HepG2 (cell line): ENCODE data around the gene DMPK. TPM values are rescaled to one million over a fixed set of nuclear protein-coding genes. Genes with fewer than 3 reads are reported as not detected.
A peak's percentile ranks its signal among the peaks of the same experiment; 100 is the strongest.

ENCODE experiments used
- CCDC6 ChIP-seq: sonication (generic); formaldehyde crosslinking; IDR thresholded peaks from 2 replicates; pipeline ENCODE4 v1.8.1; 2022; ENCODE audit warnings: mild to moderate bottlenecking, missing genetic modification reagents, moderate library complexity
- HNF1B ChIP-seq: sonication (generic); formaldehyde crosslinking; IDR thresholded peaks from 2 replicates; pipeline ENCODE4 v1.5.1; 2020; ENCODE audit warnings: mild to moderate bottlenecking, moderate library complexity, missing genetic modification reagents
- MTF1 ChIP-seq: sonication (generic); formaldehyde crosslinking; IDR thresholded peaks from 2 replicates; pipeline ENCODE4 v1.5.0; 2020; ENCODE audit warnings: missing genetic modification reagents
- NR2F2 ChIP-seq: IDR thresholded peaks from 2 replicates; pipeline ENCODE4 v1.6.1; 2012; ENCODE audit warnings: low read depth, inconsistent platforms, borderline replicate concordance
- PAXIP1 ChIP-seq: sonication (generic); formaldehyde crosslinking; conservative IDR thresholded peaks from 2 replicates; pipeline ENCODE4 v1.4.0; 2020; ENCODE audit warnings: mild to moderate bottlenecking, missing genetic modification reagents, moderate library complexity
- RXRA ChIP-seq: sonication (generic); formaldehyde crosslinking; IDR thresholded peaks from 2 replicates; pipeline ENCODE4 v1.5.1; 2020; ENCODE audit warnings: missing genetic modification reagents
- SPEN ChIP-seq: sonication (generic); formaldehyde crosslinking; IDR thresholded peaks from 2 replicates; pipeline ENCODE4 v1.5.1; 2020; ENCODE audit warnings: low read depth, mild to moderate bottlenecking, missing genetic modification reagents
- SRSF4 ChIP-seq: fragments of 200-400 bp; formaldehyde crosslinking; IDR thresholded peaks from one replicate; pipeline ENCODE4 v1.6.1; 2018; ENCODE audit warnings: mild to moderate bottlenecking, low read depth, low read length, moderate library complexity; ENCODE audit not compliant: poor library complexity, severe bottlenecking
- ZFP36L2 ChIP-seq: sonication (generic); formaldehyde crosslinking; IDR thresholded peaks from 2 replicates; pipeline ENCODE4 v1.4.0; 2020; ENCODE audit warnings: missing genetic modification reagents
- ZNF513 ChIP-seq: sonication (generic); formaldehyde crosslinking; conservative IDR thresholded peaks from 2 replicates; pipeline ENCODE4 v1.5.0; 2020; ENCODE audit warnings: missing genetic modification reagents
- ZNF543 ChIP-seq: sonication (generic); formaldehyde crosslinking; IDR thresholded peaks from 2 replicates; pipeline ENCODE4 v1.4.0; 2020; ENCODE audit warnings: mild to moderate bottlenecking, missing genetic modification reagents
- polyA plus RNA-seq, 8 experiments: library from polyadenylated mRNA; depleted of rRNA in 3 of 8; stranded (reverse) in 7 of 8; unstranded in 1 of 8; fragments of >200 nt; fragmentation: Illumina TruSeq in 4 of 8; extraction: Trizol in 4 of 8; gene quantifications; 2 replicates each; pipeline versions ENCODE4 v1.2.1 to v1.2.3, GENCODE V29; 2011 to 2016; ENCODE audit warnings: low read depth in 4 of 8, missing spikeins in 1 of 8, mixed read lengths in 1 of 8; ENCODE audit not compliant: insufficient read depth in 1 of 8
- total RNA-seq, 5 experiments: library from RNA; depleted of rRNA; stranded (reverse); fragments of >200 nt; fragmentation: Illumina TruSeq; extraction: Trizol; gene quantifications; 2 replicates each; pipeline ENCODE4 v1.2.3, GENCODE V29; 2016; ENCODE audit warnings: low read depth in 1 of 5
- TF ChIP-seq, protein P1 (sequence below): sonication (generic); formaldehyde crosslinking; IDR thresholded peaks from 2 replicates; pipeline ENCODE4 v1.5.0; 2020; ENCODE audit warnings: mild to moderate bottlenecking, missing genetic modification reagents, borderline replicate concordance
- TF ChIP-seq, protein P2 (sequence below): sonication (generic); formaldehyde crosslinking; IDR thresholded peaks from 2 replicates; pipeline ENCODE4 v1.5.0; 2020; ENCODE audit warnings: missing genetic modification reagents
- TF ChIP-seq, protein P3 (sequence below): sonication (generic); formaldehyde crosslinking; IDR thresholded peaks from 2 replicates; pipeline ENCODE4 v1.4.0; 2020; ENCODE audit warnings: mild to moderate bottlenecking, missing genetic modification reagents
- TF ChIP-seq, protein P4 (sequence below): IDR thresholded peaks from 2 replicates; pipeline ENCODE4 v1.6.1; 2016; ENCODE audit warnings: missing biosample characterization, missing genetic modification reagents, low read depth

The DMPK gene
- total and polyA plus RNA-seq, 2 of the 13 experiments (the other 11 are each of a cell fraction or from before 2014, with no cell fraction given): 5.3 to 8.8 TPM

- no peak for TF ChIP-seq HNF1B
- peak; percentile 56; the same call in 1 of the 2 replicates for TF ChIP-seq SPEN
- no peak for TF ChIP-seq ZNF513
- TF ChIP-seq MTF1: no peak
- TF ChIP-seq ZNF543 (CRISPR knock-in tag): no peak
- TF ChIP-seq SRSF4: no peak
- TF ChIP-seq, protein P1, sequence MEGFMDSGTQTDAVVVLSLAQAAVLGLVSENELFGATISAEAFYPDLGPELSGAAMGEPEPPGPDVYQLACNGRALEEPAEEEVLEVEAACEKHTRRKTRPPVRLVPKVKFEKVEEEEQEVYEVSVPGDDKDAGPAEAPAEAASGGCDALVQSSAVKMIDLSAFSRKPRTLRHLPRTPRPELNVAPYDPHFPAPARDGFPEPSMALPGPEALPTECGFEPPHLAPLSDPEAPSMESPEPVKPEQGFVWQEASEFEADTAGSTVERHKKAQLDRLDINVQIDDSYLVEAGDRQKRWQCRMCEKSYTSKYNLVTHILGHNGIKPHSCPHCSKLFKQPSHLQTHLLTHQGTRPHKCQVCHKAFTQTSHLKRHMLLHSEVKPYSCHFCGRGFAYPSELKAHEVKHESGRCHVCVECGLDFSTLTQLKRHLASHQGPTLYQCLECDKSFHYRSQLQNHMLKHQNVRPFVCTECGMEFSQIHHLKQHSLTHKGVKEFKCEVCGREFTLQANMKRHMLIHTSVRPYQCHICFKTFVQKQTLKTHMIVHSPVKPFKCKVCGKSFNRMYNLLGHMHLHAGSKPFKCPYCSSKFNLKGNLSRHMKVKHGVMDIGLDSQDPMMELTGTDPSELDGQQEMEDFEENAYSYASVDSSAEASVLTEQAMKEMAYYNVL: no peak
- TF ChIP-seq NR2F2: no peak
- TF ChIP-seq RXRA (CRISPR knock-in tag): no peak
- no peak for TF ChIP-seq CCDC6 (CRISPR knock-in tag)
- TF ChIP-seq, protein P2, sequence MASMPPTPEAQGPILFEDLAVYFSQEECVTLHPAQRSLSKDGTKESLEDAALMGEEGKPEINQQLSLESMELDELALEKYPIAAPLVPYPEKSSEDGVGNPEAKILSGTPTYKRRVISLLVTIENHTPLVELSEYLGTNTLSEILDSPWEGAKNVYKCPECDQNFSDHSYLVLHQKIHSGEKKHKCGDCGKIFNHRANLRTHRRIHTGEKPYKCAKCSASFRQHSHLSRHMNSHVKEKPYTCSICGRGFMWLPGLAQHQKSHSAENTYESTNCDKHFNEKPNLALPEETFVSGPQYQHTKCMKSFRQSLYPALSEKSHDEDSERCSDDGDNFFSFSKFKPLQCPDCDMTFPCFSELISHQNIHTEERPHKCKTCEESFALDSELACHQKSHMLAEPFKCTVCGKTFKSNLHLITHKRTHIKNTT (CRISPR knock-in tag): no peak
- TF ChIP-seq, protein P3, sequence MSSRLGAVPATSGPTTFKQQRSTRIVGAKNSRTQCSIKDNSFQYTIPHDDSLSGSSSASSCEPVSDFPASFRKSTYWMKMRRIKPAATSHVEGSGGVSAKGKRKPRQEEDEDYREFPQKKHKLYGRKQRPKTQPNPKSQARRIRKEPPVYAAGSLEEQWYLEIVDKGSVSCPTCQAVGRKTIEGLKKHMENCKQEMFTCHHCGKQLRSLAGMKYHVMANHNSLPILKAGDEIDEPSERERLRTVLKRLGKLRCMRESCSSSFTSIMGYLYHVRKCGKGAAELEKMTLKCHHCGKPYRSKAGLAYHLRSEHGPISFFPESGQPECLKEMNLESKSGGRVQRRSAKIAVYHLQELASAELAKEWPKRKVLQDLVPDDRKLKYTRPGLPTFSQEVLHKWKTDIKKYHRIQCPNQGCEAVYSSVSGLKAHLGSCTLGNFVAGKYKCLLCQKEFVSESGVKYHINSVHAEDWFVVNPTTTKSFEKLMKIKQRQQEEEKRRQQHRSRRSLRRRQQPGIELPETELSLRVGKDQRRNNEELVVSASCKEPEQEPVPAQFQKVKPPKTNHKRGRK (CRISPR knock-in tag): no peak
- no peak for TF ChIP-seq ZFP36L2
- TF ChIP-seq PAXIP1 (CRISPR knock-in tag): 0 out of 2 replicates have a peak, but pooled peaks have one; percentile 17
- TF ChIP-seq, protein P4, sequence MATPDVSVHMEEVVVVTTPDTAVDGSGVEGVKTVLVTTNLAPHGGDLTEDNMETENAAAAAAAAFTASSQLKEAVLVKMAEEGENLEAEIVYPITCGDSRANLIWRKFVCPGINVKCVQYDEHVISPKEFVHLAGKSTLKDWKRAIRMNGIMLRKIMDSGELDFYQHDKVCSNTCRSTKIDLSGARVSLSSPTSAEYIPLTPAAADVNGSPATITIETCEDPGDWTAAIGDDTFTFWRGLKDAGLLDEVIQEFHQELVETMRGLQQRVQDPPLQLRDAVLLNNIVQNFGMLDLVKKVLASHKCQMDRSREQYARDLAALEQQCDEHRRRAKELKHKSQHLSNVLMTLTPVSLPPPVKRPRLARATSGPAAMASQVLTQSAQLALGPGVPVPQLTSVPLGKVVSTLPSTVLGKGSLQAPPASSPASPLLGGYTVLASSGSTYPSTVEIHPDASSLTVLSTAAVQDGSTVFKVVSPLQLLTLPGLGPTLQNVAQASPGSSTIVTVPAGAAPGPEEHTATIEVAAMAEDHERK (CRISPR knock-in tag): no peak
These were observed 10.3 kb upstream of the DMPK start, which contains the start of gene DMWD (continued) for GRCh38 chr19:45792470-45793177.
